ENCODE measurements around the gene ARL6IP4.

- TF ChIP-seq, protein P1, sequence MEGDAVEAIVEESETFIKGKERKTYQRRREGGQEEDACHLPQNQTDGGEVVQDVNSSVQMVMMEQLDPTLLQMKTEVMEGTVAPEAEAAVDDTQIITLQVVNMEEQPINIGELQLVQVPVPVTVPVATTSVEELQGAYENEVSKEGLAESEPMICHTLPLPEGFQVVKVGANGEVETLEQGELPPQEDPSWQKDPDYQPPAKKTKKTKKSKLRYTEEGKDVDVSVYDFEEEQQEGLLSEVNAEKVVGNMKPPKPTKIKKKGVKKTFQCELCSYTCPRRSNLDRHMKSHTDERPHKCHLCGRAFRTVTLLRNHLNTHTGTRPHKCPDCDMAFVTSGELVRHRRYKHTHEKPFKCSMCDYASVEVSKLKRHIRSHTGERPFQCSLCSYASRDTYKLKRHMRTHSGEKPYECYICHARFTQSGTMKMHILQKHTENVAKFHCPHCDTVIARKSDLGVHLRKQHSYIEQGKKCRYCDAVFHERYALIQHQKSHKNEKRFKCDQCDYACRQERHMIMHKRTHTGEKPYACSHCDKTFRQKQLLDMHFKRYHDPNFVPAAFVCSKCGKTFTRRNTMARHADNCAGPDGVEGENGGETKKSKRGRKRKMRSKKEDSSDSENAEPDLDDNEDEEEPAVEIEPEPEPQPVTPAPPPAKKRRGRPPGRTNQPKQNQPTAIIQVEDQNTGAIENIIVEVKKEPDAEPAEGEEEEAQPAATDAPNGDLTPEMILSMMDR (conservative IDR thresholded peaks at IDR 0.05), result no peak
- TF ChIP-seq EZH2 (IDR thresholded peaks at IDR 0.05; ENCODE audit: low read depth), result no peak
These were observed 1.2 kb upstream of the ARL6IP4 start for GRCh38 chr12:122979001-122979907.
